T-helper 1 cell treated with Interleukin-12 subunit alpha and Interleukin-12 subunit beta and Interleukin-4 antibody, amounts not matched to agents 30 ng/mL and 1 ng/mL, for 36 hours (primary cell): ENCODE data around the gene SH2D1B. TPM values are rescaled to one million over a fixed set of nuclear protein-coding genes. Genes with fewer than 3 reads are reported as not detected.
"Not testable (repeated sequence)": the region's sequence is repeated elsewhere in the genome, so short reads cannot be mapped to it uniquely, and the experiment has no call there.

ENCODE experiments used
- intact Hi-C: fragments of 100-400 bp; cut with micrococcal nuclease; formaldehyde crosslinking; loops from one replicate; pipeline ENCODE4 v1.15.1; 2024
- total RNA-seq: library from RNA; stranded (reverse); gene quantifications from 2 replicates; pipeline ENCODE4 v1.2.3, GENCODE V29; 2022

SH2D1B gene
- total RNA-seq, 1 donor from 2014 or later = not detected

- intact Hi-C loops = no loop called here
Measured at GRCh38 chr1:162363823-162364222, 48.1 kb downstream of the SH2D1B start.

- intact Hi-C loops = no loop called here
Measured at GRCh38 chr1:162361349-162361748, 50.6 kb downstream of the SH2D1B start.

- intact Hi-C loops = no loop called here
Measured at GRCh38 chr1:162360874-162361260, 51.1 kb downstream of the SH2D1B start.

- intact Hi-C loops = no loop called here
Measured at GRCh38 chr1:162360237-162360873, 51.6 kb downstream of the SH2D1B start.

- intact Hi-C loops = no loop called here
Measured at GRCh38 chr1:162359523-162360236, 52.3 kb downstream of the SH2D1B start.

- intact Hi-C loops = no loop called here
Measured at GRCh38 chr1:162358928-162359327, 53.0 kb downstream of the SH2D1B start.

- intact Hi-C loops = no loop called here
Measured at GRCh38 chr1:162357681-162358266, 54.2 kb downstream of the SH2D1B start.

GRCh38 chr1:162353702-162354101 lies 58.2 kb downstream of the SH2D1B start:
- intact Hi-C loops = no loop called here

- intact Hi-C loops = no loop called here
Measured at GRCh38 chr1:162353078-162353477, 58.9 kb downstream of the SH2D1B start.

GRCh38 chr1:162351874-162352273 lies 60.1 kb downstream of the SH2D1B start:
- intact Hi-C loops = not testable (repeated sequence)

GRCh38 chr1:162351246-162351842 lies 60.6 kb downstream of the SH2D1B start:
- intact Hi-C loops = no loop called here

GRCh38 chr1:162349635-162350330 lies 62.2 kb downstream of the SH2D1B start:
- intact Hi-C loops = no loop called here

GRCh38 chr1:162347281-162347680 lies 64.7 kb downstream of the SH2D1B start:
- intact Hi-C loops = no loop called here

Other genes with a start within 250 kb of the SH2D1B start
- not detected in 2 replicates for gene SPATA46, start 35.3 kb downstream of the SH2D1B start, total RNA-seq
- not detected in 2 replicates for gene C1orf226, start 30.4 kb downstream of the SH2D1B start, total RNA-seq
- gene UHMK1, start 85.7 kb upstream of the SH2D1B start, total RNA-seq = 70.4 and 71.9 TPM in 2 replicates
- 17.8 and 18.0 TPM in 2 replicates for gene UAP1, start 149.6 kb upstream of the SH2D1B start, total RNA-seq
- gene DDR2, start 220.3 kb upstream of the SH2D1B start, total RNA-seq = 0.44 and 0.51 TPM in 2 replicates